Activated T-helper 17 cell treated with anti-CD3 and anti-CD28 coated beads, Interleukin-2, amount 50 U/mL, for 72 hours (primary cell): ENCODE data around the gene EDN3. TPM values are rescaled to one million over a fixed set of nuclear protein-coding genes. Genes with fewer than 3 reads are reported as not detected.

Experiments used
- ATAC-seq: fragments of 150-1000 bp; cut with Tn5 transposase; replicated peaks from 2 replicates; pipeline ENCODE4 v1.10.0; 2021; ENCODE audit warnings: mild to moderate bottlenecking, moderate library complexity
- H3K27ac Mint-ChIP-seq: one replicate; pipeline ENCODE4 v1.8.0; 2022; ENCODE audit warnings: mixed read lengths
- H3K27me3 Mint-ChIP-seq: one replicate; pipeline ENCODE4 v1.8.0; 2022; ENCODE audit warnings: mixed read lengths
- H3K36me3 Mint-ChIP-seq: one replicate; pipeline ENCODE4 v1.8.0; 2022; ENCODE audit warnings: low read depth, mild to moderate bottlenecking, mixed read lengths
- H3K4me1 Mint-ChIP-seq: one replicate; pipeline ENCODE4 v1.8.0; 2022; ENCODE audit warnings: mixed read lengths
- H3K4me3 Mint-ChIP-seq: one replicate; pipeline ENCODE4 v1.8.0; 2022; ENCODE audit warnings: mild to moderate bottlenecking, mixed read lengths
- H3K9me3 Mint-ChIP-seq: one replicate; pipeline ENCODE4 v1.8.0; 2022; ENCODE audit warnings: mixed read lengths
- total RNA-seq, 2 donors: library from RNA; stranded (reverse); gene quantifications; one replicate each; pipeline ENCODE4 v1.2.3, GENCODE V29; 2022

Gene EDN3
- total RNA-seq, 2 donors from 2014 or later, result 0.45 TPM; not detected in 1

DNA sequence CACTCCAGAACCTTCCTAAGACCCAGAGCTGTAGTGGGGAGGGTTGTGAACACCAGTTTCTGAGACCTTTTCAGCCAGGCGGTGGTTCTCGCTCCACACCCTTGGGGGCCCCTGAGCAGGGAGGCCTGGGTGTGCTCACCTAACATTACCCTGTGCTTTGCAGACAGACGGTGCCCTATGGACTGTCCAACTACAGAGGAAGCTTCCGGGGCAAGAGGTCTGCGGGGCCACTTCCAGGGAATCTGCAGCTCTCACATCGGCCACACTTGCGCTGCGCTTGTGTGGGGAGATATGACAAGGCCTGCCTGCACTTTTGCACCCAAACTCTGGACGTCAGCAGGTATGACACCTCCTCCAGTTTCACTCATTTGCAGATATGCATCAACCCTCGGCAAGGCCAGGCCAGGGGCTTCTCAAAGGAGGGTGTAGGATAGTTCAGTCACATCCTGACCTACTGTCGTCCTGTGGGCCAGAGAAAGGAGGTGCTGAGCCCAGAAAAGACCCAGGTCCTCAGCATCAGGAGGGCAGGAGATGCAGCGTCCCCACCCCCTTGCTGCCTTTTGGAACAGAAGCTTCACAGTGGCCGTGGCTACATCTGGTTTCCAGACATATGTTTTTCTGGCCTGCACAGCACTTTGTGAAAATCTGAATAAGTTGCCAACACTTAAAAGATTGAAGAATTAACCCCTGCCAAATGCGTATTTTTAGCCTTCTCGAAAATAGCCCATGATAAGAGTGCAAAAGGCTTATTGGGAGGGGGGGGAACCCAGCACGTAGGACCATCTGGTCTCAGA lies 20.6 kb downstream of the EDN3 start:
- Mint-ChIP-seq H3K9me3 (no peaks in the 10 kb centered on the region), H3K27me3 (no peaks in the 10 kb centered on the region), H3K27ac (no peak overlapping the region), H3K36me3 (no peaks in the 10 kb centered on the region), H3K4me1 (no peaks in the 10 kb centered on the region), H3K4me3 (no peak overlapping the region)
- no peak for ATAC-seq

DNA sequence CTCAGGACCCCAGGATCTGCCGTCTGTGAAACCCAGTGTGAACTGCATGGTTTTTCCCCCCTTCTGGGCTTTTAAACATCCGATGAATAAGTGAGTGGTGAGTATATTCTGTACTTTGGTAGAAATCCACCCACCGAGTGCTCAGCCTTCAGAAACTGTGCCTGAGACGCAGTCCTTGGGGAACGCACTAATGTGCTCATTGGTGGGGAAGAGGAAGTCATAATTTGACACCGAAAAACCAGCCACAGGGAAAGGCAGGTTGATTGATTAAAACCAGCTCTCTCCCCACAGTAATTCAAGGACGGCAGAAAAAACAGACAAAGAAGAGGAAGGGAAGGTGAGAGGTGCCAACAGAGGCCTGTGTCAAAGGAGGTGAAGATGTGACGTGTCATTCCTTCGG lies 21.7 kb downstream of the EDN3 start:
- H3K4me1 Mint-ChIP-seq, result no peaks in the 10 kb centered on the region
- H3K27me3 Mint-ChIP-seq, result no peaks in the 10 kb centered on the region
- no peak overlapping the region for H3K4me3 Mint-ChIP-seq
- no peak overlapping the region for H3K27ac Mint-ChIP-seq
- no peaks in the 10 kb centered on the region for H3K36me3 Mint-ChIP-seq
- H3K9me3 Mint-ChIP-seq, result no peaks in the 10 kb centered on the region
- no peak for ATAC-seq

DNA sequence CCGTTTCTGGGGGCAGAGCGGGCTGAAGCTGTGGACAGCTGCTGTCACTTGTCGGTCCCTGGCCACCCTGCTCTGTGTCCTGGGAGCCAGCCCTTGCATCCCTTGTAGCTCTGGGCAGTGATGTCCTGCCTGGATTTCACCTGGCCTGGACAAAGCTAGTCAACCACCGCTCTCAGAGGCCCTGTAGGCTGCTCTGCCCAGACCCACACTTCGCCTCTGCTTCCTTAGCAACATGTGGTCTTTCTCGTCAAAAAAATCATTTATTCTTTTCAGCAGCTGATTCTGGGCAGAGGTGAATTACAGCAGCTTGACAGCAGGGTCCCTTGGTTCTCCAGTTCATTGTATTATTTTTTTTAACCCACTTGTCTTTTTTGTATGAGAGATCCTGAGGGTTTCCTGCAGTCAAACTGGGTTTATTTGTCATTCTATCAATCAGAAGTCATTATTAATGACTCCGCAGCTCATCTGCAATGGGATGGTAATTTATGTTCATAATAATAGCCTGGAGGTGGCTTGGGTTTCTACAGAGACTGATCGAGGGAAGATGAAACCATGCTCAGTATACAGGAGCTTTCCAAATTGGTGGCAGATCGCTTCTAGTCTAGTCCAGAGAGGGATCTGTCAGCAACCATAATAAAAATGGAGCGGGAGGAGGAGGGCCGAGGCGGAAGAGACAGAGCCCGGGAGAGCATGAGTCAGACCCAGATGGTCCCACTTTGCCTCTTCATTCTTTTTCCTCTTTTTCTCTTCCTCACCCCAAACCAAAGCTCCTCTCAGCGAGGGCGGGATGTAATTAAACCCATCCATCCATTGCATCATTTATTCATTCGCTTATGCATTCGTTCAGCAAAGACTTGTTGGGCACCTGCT lies 22.4 kb downstream of the EDN3 start:
- no peak for ATAC-seq
- Mint-ChIP-seq H3K9me3 (no peaks in the 10 kb centered on the region), H3K27ac (no peak overlapping the region), H3K4me1 (no peaks in the 10 kb centered on the region), H3K4me3 (no peak overlapping the region), H3K27me3 (no peaks in the 10 kb centered on the region), H3K36me3 (no peaks in the 10 kb centered on the region)

DNA sequence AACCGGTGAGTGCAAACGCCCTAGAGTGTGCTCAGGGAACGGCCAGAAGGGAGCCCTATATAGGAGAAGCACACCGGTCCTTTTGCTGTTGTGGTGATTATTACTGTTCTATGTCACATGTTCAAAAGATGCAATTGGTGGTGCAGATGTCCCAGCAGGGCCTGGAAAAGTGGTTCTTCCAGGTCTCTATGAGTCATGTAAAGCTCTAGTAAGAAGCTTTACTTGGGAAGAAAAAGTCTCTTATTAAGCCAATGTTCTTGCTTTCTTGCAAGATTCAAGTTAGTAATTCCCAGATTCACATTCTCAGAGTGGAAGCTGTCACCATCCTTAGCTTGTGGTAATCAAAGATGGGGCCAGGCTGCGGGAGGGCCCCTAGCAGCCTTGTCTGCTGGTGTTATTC lies 23.3 kb downstream of the EDN3 start:
- Mint-ChIP-seq H3K27me3 (no peaks in the 10 kb centered on the region), H3K36me3 (no peaks in the 10 kb centered on the region)

DNA sequence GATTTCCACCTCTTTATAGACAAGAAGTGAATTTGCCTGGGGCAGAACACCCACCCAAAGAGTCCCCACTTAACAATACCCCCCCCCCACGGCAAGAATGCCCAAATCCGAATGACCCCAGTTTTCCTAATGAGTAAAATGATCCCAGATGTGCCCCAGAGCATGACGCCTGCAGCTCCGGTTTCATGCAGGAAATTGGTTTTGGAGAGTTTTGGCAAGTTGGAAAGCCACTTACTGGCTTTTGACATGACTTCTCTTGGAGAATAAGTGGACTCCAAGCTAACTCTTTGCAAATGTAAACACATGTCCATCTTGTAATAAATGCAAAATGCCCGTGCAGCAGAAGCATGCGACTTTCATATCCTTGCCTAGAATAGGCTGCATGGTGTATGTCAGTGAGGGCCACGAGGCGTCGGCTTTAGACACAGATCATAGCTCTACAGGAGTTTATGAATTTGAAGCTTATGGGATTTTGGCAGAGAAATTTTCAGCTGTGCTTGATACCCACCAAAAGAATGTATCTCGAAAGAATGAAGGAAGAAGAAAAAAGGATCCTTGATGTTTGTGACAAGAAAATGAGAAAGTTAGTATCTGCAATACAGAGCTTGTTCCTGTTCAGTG lies 24.2 kb downstream of the EDN3 start:
- Mint-ChIP-seq H3K4me3 (no peak overlapping the region), H3K9me3 (no peaks in the 10 kb centered on the region), H3K36me3 (no peaks in the 10 kb centered on the region), H3K27me3 (no peaks in the 10 kb centered on the region), H3K27ac (no peak overlapping the region), H3K4me1 (no peaks in the 10 kb centered on the region)
- ATAC-seq, result no peak

More for the DNA sequence above, 23.3 kb downstream of the EDN3 start:
- no peak overlapping the region for H3K4me3 Mint-ChIP-seq
- no peaks in the 10 kb centered on the region for H3K4me1 Mint-ChIP-seq
- no peaks in the 10 kb centered on the region for H3K9me3 Mint-ChIP-seq
- no peak overlapping the region for H3K27ac Mint-ChIP-seq
- ATAC-seq, result no peak

DNA sequence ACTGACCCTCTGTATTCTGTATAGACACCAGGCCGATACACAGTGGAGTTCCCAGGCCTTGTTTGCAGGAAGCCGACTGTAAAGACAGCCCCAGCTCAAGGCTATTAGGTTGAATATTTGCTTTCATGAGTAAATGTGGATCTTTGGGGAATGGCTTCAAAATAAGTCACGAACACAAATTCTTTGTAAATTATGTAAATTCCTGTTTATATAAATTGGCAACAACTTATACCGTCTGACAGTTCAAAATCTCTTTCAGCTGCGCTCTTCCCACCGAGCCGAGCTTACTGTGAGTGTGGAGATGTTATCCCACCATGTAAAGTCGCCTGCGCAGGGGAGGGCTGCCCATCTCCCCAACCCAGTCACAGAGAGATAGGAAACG lies 24.7 kb downstream of the EDN3 start:
- no peak for ATAC-seq
- H3K27ac Mint-ChIP-seq, result no peak overlapping the region
- no peaks in the 10 kb centered on the region for H3K27me3 Mint-ChIP-seq
- H3K36me3 Mint-ChIP-seq, result no peaks in the 10 kb centered on the region
- no peak overlapping the region for H3K4me3 Mint-ChIP-seq
- no peaks in the 10 kb centered on the region for H3K4me1 Mint-ChIP-seq
- no peaks in the 10 kb centered on the region for H3K9me3 Mint-ChIP-seq

DNA sequence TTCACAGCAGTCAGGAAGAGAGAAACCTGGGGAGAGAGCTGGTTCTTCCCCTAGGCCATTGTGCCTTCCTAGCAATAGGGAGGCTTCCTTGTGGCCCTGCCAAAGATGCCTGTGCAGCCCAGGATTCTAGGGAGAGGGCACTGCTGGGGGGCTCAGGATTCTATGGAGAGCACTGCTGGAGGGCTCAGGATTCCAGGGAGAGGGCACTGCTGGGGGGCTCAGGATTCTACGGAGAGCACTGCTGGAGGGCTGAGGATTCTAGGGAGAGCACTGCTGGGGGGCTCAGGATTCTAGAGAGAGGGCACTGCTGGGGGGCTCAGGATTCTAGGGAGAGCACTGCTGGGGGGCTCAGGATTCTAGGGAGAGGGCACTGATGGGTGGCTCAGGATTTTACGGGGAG lies 25.8 kb downstream of the EDN3 start:
- Mint-ChIP-seq H3K4me3 (no peak overlapping the region), H3K27ac (no peak overlapping the region), H3K27me3 (no peaks in the 10 kb centered on the region), H3K4me1 (no peaks in the 10 kb centered on the region), H3K9me3 (no peaks in the 10 kb centered on the region), H3K36me3 (no peaks in the 10 kb centered on the region)
- no peak for ATAC-seq

DNA sequence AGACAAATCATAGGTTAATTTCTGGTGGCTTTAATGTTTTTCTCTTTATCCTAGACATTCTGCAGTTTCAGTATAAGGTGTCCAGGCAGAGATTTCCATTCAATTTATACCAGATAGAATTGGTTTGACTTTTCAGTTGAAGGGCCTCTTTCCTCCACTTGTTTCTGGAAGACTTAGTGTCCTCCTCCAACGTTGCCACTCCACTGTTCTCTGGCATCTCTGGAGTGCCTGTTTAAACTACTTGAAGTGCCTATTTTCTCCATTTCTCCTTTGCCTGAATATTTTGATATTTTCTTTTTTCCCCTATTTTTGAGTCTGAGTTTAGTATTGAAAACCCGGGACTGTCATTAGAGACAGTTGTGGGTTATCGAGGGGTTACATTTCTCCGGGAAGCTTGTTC lies 27.7 kb downstream of the EDN3 start:
- H3K4me3 Mint-ChIP-seq, result no peak overlapping the region

DNA sequence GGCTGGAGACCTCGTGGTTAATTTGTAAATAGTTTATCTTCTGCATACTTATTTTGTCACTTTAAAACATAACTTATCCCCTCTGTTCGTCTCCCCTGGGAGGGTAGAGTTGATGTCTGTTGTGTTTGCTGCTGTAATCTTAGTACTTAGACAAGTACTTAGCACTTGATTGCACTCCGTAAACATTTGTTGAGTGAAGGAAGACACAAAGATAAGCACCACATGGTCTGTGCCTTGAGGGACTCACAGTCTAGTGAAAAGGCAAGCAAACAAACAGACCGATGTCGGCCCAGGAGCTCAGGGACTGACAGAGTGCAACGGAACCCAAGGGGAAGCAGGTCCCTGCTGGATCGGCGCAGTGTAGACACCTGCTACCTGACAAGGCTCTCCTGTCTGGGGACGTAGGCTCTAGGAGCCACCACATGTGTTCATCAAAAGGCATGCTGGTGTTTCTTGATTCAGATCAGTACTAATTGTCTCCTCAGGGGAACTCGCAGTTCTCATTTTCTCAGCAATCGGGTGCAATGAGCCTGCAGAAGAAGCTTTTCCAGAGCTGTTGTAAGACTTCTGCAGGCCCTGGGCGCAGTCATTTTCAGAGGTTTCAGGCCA lies 31.4 kb downstream of the EDN3 start:
- Mint-ChIP-seq H3K4me3 (no peak overlapping the region), H3K36me3 (no peaks in the 10 kb centered on the region), H3K4me1 (no peaks in the 10 kb centered on the region), H3K27me3 (no peaks in the 10 kb centered on the region), H3K27ac (no peak overlapping the region), H3K9me3 (no peaks in the 10 kb centered on the region)
- no peak for ATAC-seq

More for the DNA sequence above, 27.7 kb downstream of the EDN3 start:
- Mint-ChIP-seq H3K4me1 (no peaks in the 10 kb centered on the region), H3K36me3 (no peaks in the 10 kb centered on the region), H3K27me3 (no peaks in the 10 kb centered on the region), H3K9me3 (no peaks in the 10 kb centered on the region), H3K27ac (no peak overlapping the region)
- ATAC-seq, result no peak

DNA sequence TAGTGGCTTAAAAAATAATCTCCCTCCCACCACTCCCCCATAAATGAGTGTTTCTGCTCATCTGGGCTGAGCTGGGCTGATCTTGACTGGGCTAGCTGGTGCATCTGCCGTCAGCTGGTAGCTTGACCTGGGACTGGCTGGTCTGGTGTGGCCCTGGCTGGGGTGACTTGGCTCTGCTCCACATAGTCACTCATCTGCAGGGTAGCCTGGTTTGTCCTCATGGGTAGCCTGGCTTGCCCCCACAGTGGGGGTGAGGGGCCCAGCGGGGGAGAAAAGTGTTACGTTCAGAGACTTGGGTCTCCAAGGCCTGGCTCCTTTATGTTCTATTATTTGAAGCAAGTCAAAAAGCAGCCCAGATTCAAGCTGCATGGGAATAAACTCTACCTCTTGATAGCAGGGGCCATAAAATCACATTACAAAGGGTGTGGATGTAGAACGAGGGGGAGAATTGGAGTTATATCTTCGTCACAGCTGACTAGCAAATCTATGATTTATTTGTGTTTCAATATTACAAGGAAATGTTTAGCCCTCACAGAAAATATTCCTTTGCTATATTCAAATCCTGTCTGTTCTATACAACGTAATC lies 32.9 kb downstream of the EDN3 start:
- no peaks in the 10 kb centered on the region for H3K36me3 Mint-ChIP-seq

DNA sequence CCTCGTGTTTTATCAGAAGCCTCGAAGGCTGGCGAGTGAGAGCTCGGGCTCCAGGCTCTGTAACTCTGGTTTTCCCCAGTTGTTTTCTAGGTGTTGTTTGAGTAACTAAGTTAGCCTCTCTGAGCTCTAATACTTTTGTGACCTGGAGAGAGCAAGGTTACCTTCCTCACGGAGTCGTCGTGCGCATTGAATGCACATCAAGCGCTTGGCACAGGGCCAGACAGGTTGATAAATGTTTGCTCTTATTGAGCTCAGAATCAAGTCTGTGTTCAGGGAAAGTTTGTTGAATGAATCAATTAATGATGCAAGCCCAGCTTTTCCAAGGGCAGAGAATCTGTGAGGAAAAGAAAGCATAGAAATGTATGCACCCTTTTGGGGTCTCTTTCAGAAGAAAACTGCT lies 33.5 kb downstream of the EDN3 start:
- H3K27me3 Mint-ChIP-seq, result no peaks in the 10 kb centered on the region
- H3K9me3 Mint-ChIP-seq, result no peaks in the 10 kb centered on the region
- H3K36me3 Mint-ChIP-seq, result no peaks in the 10 kb centered on the region
- no peak overlapping the region for H3K4me3 Mint-ChIP-seq
- H3K4me1 Mint-ChIP-seq, result no peaks in the 10 kb centered on the region
- no peak overlapping the region for H3K27ac Mint-ChIP-seq
- ATAC-seq, result no peak

More for the DNA sequence above, 32.9 kb downstream of the EDN3 start:
- H3K27me3 Mint-ChIP-seq, result no peaks in the 10 kb centered on the region
- ATAC-seq, result no peak
- no peak overlapping the region for H3K4me3 Mint-ChIP-seq
- H3K9me3 Mint-ChIP-seq, result no peaks in the 10 kb centered on the region
- H3K4me1 Mint-ChIP-seq, result no peaks in the 10 kb centered on the region
- H3K27ac Mint-ChIP-seq, result no peak overlapping the region

DNA sequence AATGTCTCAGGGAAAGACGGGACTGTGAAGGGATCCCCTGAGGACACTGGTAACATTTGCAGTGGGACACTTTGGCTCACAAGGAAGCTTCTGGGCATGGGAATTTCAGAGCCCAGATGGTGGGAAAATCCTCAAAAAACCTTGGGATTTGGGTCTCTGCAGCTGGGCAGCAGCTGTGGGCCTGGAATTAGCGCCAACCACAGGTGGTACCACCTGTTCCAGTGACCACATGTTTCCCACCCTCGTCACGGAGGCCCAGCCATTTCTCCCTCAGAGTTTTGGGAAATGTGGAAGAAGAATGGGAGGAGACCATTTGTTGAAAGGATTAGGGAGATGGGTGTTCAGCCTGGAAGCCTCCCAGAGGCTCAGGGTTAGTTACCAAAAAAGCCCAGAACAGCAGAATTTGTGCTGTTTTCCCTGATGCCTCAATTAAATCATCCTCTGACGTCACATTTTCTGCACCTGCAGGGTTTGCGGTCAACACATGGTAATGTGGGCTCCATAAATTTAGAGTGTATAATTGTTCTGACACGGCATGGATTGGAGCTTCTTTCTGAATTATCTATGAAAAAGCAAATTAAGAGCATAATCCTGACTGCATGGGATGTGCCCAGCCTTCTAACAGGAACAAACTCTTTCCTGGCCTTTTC lies 34.4 kb downstream of the EDN3 start:
- H3K36me3 Mint-ChIP-seq, result no peaks in the 10 kb centered on the region
- no peak for ATAC-seq

DNA sequence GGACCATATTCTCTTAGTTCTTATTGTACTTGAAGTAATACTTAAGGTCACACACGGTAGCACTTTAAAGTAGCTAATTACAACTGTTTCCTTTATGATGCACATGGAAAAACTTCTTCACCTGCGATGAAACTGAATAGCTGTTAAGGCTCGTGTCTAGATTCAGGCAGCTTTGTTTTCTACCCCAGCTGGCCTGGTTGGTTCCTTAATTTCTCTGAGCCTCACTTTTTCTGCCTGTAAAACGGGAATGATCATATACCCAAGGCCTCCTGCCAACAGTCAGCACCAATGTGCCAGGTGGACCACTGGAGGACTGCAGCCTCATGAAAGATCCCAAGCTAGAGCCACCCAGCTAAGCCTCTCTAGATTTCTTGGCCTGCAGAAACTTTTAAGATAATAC lies 35.0 kb downstream of the EDN3 start:
- Mint-ChIP-seq H3K4me1 (no peaks in the 10 kb centered on the region), H3K9me3 (no peaks in the 10 kb centered on the region), H3K27me3 (no peaks in the 10 kb centered on the region), H3K4me3 (no peak overlapping the region), H3K27ac (no peak overlapping the region), H3K36me3 (no peaks in the 10 kb centered on the region)
- ATAC-seq, result no peak

More for the DNA sequence above, 34.4 kb downstream of the EDN3 start:
- Mint-ChIP-seq H3K27me3 (no peaks in the 10 kb centered on the region), H3K9me3 (no peaks in the 10 kb centered on the region), H3K4me3 (no peak overlapping the region), H3K27ac (no peak overlapping the region), H3K4me1 (no peaks in the 10 kb centered on the region)

DNA sequence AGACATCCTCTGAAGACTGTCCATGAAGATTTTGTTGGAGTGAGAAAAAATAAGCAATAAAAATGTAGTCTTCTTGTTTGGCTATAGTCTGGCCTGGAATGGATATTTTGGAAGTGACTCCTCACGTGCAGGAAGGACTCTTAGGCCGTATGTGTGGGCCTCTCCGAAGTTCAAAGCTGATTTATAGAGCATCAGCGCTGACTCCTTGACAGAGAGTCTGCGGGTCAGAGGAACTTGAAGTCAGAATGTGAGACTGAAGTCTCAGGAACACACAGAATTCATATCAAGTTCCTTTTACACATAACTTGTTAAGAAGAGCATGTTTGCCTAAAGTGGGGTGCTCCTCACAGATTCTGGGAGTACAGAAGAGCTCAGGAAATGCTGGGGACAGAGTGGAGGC lies 36.1 kb downstream of the EDN3 start:
- no peaks in the 10 kb centered on the region for H3K4me1 Mint-ChIP-seq
- no peaks in the 10 kb centered on the region for H3K27me3 Mint-ChIP-seq
- no peaks in the 10 kb centered on the region for H3K9me3 Mint-ChIP-seq
- no peak for ATAC-seq
- no peaks in the 10 kb centered on the region for H3K36me3 Mint-ChIP-seq
- H3K27ac Mint-ChIP-seq, result no peak overlapping the region
- H3K4me3 Mint-ChIP-seq, result no peak overlapping the region
